ENCODE measurements around the gene SRRD.

GRCh38 chr22:26527574-26528465 lies 44.1 kb downstream of the SRRD start:
- TF ChIP-seq CTCF (IDR thresholded peaks at IDR 0.05; ENCODE audit: insufficient read depth, low read length, poor library complexity, severe bottlenecking) (no peak), EZH2phosphoT487 (conservative IDR thresholded peaks at IDR 0.05; ENCODE audit: low read length) (no peak)

All from SU-DHL-6 (cell line).